Stimulated activated CD4-positive, alpha-beta T cell treated with anti-CD3 and anti-CD28 coated beads, Interleukin-15, amount 100 ng/mL, for 1 hour (primary cell): ENCODE data around the gene MAG.

ENCODE experiments used
- DNase-seq, 2 donors: peaks; one replicate each; pipeline ENCODE4 v3.0.0-alpha.2; 2020; ENCODE audit warnings: low read depth in 1 of 2, low spot score in 1 of 2

MAG gene

DNA sequence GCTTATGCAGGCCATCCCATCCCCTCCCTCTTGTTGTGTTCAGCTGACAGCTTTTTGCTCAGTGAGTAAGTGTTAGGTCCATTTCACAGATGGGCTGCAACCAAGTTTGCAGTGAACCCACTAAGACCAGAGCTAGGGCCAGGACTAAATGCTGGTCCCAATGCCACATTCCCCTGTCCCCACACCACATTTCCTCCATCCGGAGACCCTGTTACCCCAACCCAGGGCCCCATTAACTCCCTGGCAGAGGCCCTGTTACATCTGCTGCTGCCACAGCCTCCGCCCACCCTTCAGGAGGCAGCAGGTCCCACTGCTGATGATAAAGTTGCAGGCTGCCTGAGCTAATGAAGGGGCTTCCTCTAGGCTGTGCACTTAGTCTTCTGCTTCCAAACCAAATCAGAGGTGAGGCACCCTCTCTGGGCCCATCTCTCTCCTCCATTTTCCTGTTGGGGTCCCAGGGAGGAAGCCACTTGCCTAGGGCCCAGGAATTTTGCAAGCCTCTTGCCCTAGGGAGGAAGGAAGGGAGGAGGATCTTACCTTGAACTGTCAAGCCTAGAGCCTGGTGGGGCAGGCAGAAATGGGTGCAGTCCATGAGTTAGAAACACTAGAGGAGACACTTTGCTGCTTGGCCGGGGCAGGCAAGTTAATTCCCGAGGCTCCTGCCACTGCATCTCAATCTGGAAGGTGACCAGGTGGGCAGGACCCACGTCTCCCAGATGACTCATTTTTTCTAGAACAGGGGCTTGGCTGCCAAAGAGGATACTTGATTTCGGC, 26.6 kb upstream of the MAG start:
- no peak for DNase-seq

DNA sequence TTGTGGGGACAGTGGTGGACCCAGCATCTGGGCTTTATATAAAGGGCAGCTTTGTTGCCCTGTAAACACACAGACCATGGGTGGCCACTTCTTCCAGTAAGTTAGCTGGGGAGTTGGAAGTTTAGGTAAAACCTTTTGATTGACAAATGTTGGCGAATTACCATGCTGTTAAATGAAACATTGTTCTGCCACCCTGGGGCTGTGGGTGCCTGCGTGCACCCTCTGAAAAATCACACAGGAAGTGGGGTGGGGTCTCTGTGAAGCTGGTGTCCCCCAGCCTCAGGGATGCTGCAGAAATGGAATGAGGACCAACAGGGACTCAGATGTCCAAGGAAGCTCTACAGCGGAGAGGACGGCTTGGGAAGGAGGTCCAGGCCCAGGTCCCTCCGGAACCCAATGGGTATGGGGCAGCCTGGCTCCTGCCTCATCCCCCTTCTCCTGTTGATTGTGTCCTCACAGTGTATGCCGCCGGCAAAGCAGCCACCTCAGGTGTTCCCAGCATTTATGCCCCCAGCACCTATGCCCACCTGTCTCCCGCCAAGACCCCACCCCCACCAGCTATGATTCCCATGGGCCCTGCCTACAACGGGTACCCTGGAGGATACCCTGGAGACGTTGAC, 26.0 kb upstream of the MAG start:
- no peak for DNase-seq

GRCh38 chr19:35266520-35267352, 25.2 kb upstream of the MAG start:
- no peak for DNase-seq

DNA sequence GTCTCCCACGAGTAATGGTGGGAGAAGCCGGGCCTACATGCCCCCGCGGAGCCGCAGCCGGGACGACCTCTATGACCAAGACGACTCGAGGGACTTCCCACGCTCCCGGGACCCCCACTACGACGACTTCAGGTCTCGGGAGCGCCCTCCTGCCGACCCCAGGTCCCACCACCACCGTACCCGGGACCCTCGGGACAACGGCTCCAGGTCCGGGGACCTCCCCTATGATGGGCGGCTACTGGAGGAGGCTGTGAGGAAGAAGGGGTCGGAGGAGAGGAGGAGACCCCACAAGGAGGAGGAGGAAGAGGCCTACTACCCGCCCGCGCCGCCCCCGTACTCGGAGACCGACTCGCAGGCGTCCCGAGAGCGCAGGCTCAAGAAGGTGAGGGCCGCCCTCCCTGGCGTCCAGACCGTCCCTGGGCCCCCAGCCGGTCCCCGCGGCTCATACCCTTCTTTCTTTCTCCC, 24.6 kb upstream of the MAG start:
- peak in 1 of 2 donors; percentile 34 for DNase-seq

GRCh38 chr19:35267818-35268535, 24.0 kb upstream of the MAG start:
- peak; percentile 63 to 70 for DNase-seq

- peak; percentile 36 to 48 for DNase-seq
Observed at GRCh38 chr19:35268536-35269437, 23.2 kb upstream of the MAG start, which contains the start of gene USF2. Gene USF2, plus strand, starts transcription at chr19:35268962. Its CDS starts 140 bp downstream, at chr19:35269102.

DNA sequence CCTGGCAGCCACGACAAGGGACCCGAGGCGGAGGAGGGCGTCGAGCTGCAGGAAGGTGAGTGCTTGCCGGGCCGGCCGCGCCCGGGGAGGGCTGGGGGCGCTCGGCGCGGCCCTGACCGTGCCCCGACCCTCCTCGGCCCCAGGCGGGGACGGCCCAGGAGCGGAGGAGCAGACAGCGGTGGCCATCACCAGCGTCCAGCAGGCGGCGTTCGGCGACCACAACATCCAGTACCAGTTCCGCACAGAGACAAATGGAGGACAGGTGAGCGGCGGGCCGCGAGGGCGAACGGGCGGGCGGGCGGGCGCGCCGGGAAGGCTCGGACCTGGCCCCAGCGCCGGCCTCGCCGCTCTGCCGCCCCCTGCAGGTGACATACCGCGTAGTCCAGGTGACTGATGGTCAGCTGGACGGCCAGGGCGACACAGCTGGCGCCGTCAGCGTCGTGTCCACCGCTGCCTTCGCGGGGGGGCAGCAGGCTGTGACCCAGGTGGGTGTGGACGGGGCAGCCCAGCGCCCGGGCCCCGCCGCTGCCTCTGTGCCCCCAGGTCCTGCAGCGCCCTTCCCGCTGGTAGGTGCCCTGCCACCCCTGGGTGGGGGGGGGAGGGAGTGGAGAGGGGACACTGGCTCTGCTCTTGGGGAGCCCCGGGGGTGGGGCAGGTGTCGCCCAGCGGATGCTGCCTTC, 22.4 kb upstream of the MAG start:
- DNase-seq, result peak; percentile 62 to 64

- no peak for DNase-seq
Observed at GRCh38 chr19:35270381-35270811, 21.6 kb upstream of the MAG start.

DNA sequence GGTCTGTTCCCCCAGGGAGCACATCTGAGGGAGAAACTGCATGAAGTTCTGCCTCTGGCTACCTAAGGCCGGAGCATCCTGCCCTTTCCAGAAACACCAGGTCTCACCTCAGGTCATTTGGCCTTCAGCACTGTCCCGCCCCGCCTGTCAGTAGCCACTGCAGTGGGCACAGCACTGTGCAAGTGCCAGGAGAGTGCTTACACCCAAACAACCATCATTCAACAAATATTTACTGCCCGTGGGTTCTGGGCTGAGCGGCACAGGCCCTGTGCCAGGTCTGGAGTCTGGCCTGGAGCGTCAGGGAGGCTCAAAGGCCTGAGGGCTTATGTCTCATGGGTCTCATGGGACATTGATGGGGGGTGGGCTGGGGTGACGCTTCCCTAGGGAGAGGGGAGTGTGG, 20.4 kb upstream of the MAG start:
- DNase-seq, result no peak

GRCh38 chr19:35272122-35272719, 19.7 kb upstream of the MAG start:
- no peak for DNase-seq

DNA sequence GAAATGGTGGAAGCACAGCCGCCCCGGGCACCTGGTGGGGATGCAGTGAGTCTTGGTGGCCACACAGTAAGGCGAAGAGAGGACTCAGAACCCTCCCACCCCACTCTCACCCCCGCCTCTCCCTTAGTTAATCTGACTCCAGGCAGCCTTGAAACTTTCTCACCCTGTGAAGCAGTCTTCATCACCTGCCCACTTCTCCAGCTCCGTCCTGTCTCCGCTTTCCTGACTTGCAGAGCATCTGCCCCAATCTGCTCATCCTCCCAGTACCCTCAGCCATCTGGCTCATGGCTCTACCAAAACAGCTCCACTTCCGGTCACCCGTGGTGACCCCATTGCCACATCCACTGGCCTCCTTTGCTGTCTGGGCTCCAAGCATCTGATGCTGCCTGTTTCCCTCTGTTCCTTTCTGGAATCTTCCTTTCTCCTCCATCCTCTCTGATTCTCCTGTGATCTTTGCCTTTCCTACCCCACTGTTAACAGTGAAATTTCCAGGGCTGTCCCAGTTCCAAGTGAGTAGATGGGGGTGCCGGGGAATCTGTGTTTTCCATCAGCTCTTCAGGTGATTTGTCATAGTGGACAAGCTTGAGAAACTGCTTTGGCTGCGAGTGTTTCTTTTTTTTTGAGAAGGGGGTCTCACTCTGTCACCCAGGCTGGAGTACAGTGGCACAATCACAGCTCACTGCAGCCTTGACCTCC, 18.9 kb upstream of the MAG start:
- no peak for DNase-seq

- no peak for DNase-seq
Observed at GRCh38 chr19:35273686-35274259, 18.2 kb upstream of the MAG start.

DNA sequence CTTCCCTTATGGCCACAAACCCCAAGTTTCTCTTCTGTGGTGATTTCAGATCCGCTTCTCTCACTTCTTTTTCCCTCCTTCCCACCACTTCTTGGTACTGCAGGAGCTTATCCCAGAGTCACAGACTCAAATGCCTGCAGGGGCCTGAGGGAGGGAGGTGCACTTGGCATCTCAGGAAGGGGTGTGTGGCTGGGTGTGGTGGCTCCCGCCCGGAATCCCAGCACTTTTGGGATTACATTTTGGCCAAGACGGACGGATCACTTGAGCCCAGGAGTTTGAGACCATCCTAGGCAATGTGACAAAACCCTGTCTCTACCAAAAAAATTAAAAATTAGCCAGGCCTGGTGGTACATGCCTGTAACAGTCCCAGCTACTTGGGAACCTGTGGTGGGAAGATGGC, 17.6 kb upstream of the MAG start:
- DNase-seq, result no peak

- DNase-seq, result no peak
Observed at GRCh38 chr19:35276706-35277281, 15.2 kb upstream of the MAG start.

DNA sequence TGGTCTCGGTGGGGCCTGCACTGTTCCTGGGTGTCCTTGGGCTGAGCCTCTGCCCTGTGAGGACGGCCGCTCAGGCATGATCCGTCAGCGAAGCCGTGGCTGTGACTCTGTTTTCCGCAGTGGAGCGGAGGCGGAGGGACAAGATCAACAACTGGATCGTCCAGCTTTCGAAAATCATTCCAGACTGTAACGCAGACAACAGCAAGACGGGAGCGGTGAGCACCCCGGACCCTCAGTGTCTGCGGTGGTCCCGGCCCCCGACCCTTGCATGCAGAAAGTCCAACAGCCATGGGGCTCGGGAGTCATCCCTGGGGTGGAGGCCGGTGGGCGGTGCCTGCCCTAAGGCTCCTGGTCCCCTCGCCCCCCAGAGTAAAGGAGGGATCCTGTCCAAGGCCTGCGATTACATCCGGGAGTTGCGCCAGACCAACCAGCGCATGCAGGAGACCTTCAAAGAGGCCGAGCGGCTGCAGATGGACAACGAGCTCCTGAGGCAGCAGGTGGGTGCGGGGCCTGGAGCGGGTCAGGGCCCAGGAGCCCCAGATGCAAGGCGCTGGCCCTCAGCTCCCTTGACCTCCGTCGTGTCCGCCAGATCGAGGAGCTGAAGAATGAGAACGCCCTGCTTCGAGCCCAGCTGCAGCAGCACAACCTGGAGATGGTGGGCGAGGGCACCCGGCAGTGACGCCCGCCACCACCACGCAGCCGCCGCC, 13.2 kb upstream of the MAG start:
- DNase-seq, result no peak

DNA sequence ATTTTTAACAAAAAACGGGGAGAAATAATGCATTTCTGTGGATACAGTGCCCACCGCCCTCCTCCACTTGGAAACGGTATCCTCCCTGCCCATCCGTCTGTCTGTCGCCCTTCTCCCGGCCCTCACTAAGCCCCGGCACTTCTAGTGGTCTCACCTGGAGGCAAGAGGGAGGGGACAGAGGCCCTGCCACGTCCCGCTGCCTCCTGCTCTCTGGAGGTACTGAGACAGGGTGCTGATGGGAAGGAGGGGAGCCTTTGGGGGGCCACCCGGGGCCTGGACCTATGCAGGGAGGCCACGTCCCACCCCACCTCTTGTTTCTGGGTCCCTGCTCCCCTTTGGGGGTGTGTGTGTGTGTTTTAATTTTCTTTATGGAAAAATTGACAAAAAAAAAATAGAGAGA, 12.6 kb upstream of the MAG start:
- no peak for DNase-seq
